DND-41 (cell line): ENCODE results near the gene AFF3.

Experiments used
- ATAC-seq: fragments of 200-7000 bp; cut with Tn5 transposase; 3 replicates; pipeline ENCODE4 v1.9.1; 2021; ENCODE audit warnings: low read depth; ENCODE audit not compliant: insufficient read depth
- DNase-seq: peaks from one replicate; pipeline ENCODE4 v3.0.0-alpha.2; 2020
- H2AFZ ChIP-seq: 2 replicates; pipeline ENCODE4 v1.6.0; 2012; ENCODE audit warnings: low read depth, low read length
- H3K27ac ChIP-seq: 2 replicates; pipeline ENCODE4 v1.5.1; 2012; ENCODE audit warnings: low read length, inconsistent platforms
- H3K27me3 ChIP-seq: fragments of 200-600 bp; sonication (generic); 2 replicates; pipeline ENCODE4 v1.6.0; 2012; ENCODE audit warnings: low read length, mild to moderate bottlenecking, inconsistent platforms; ENCODE audit not compliant: insufficient read depth, poor library complexity
- H3K36me3 ChIP-seq: 2 replicates; pipeline ENCODE4 v1.5.1; 2012; ENCODE audit warnings: low read length, inconsistent platforms; ENCODE audit not compliant: insufficient read depth
- H3K4me1 ChIP-seq: 2 replicates; pipeline ENCODE4 v1.5.1; 2012; ENCODE audit warnings: mild to moderate bottlenecking, low read length; ENCODE audit not compliant: insufficient read depth
- H3K4me2 ChIP-seq: 2 replicates; pipeline ENCODE4 v1.6.0; 2012; ENCODE audit warnings: mild to moderate bottlenecking, moderate library complexity, low read length, inconsistent platforms; ENCODE audit not compliant: insufficient read depth
- H3K4me3 ChIP-seq, 2 experiments: fragments of 200-600 bp in 1 of 2; shearing (Covaris generic) in 1 of 2; 2 replicates each; pipeline ENCODE4 v1.5.1; 2012 to 2016; ENCODE audit warnings: inconsistent platforms in 2 of 2, low read length in 2 of 2, mild to moderate bottlenecking in 2 of 2, low read depth in 1 of 2, moderate library complexity in 1 of 2
- H3K79me2 ChIP-seq: 2 replicates; pipeline ENCODE4 v1.6.0; 2012; ENCODE audit warnings: low read length, inconsistent platforms; ENCODE audit not compliant: insufficient read depth
- H3K9ac ChIP-seq: 2 replicates; pipeline ENCODE4 v1.6.0; 2012; ENCODE audit warnings: low read depth, mild to moderate bottlenecking, inconsistent platforms, low read length, moderate library complexity
- H3K9me3 ChIP-seq: 2 replicates; pipeline ENCODE4 v1.5.1; 2012; ENCODE audit warnings: low read length, moderate library complexity, mild to moderate bottlenecking, inconsistent platforms; ENCODE audit not compliant: insufficient read depth, severe bottlenecking
- H4K20me1 ChIP-seq: 2 replicates; pipeline ENCODE4 v1.6.0; 2012; ENCODE audit warnings: low read length; ENCODE audit not compliant: insufficient read depth
- CTCF ChIP-seq: IDR thresholded peaks from 2 replicates; pipeline ENCODE4 v1.5.1; 2012; ENCODE audit warnings: borderline replicate concordance, low read length, moderate library complexity, mild to moderate bottlenecking; ENCODE audit not compliant: poor library complexity, severe bottlenecking; ENCODE audit errors: extremely low read depth
- EZH2 ChIP-seq: IDR thresholded peaks from 3 replicates; pipeline ENCODE4 v1.6.1; 2012; ENCODE audit warnings: borderline replicate concordance, low read depth, mild to moderate bottlenecking, moderate library complexity, low read length, inconsistent platforms; ENCODE audit not compliant: severe bottlenecking

Gene AFF3

GRCh38 chr2:99597616-99598015 is 544.8 kb downstream of the AFF3 start:
- no peak for TF ChIP-seq CTCF
- no peak for TF ChIP-seq EZH2
- no peaks in the 10 kb centered on the region for H3K27me3 ChIP-seq
- H3K79me2 ChIP-seq = no peaks in the 10 kb centered on the region
- no peak overlapping the region for H2AFZ ChIP-seq
- DNase-seq = no peak
- peaks cover 8% of the 10 kb centered on the region; the same call in 1 of the 2 replicates for H3K36me3 ChIP-seq
- H3K4me2 ChIP-seq = no peak overlapping the region
- no peaks in the 10 kb centered on the region for H3K4me1 ChIP-seq
- no peak for ATAC-seq
- no peak overlapping the region for H3K9ac ChIP-seq
- no peaks in the 10 kb centered on the region for H4K20me1 ChIP-seq
- H3K27ac ChIP-seq = no peak overlapping the region
- no peak overlapping the region for H3K4me3 ChIP-seq
- no peaks in the 10 kb centered on the region for H3K9me3 ChIP-seq

- no peak for DNase-seq
These were observed 547.0 kb downstream of the AFF3 start for GRCh38 chr2:99595373-99595772.

GRCh38 chr2:99593692-99594427 is 548.5 kb downstream of the AFF3 start:
- peaks cover 8% of the 10 kb centered on the region; the same call in 1 of the 2 replicates for H3K36me3 ChIP-seq

More at GRCh38 chr2:99595373-99595772, 547.0 kb downstream of the AFF3 start:
- H3K27ac ChIP-seq = no peak overlapping the region
- H3K27me3 ChIP-seq = no peaks in the 10 kb centered on the region
- H2AFZ ChIP-seq = no peak overlapping the region
- ATAC-seq = no peak
- H3K9ac ChIP-seq = no peak overlapping the region
- H3K4me2 ChIP-seq = no peak overlapping the region
- H3K36me3 ChIP-seq = peaks cover 8% of the 10 kb centered on the region; the same call in 1 of the 2 replicates
- H3K9me3 ChIP-seq = no peaks in the 10 kb centered on the region
- TF ChIP-seq EZH2 (no peak), CTCF (no peak)
- H3K4me1 ChIP-seq = no peaks in the 10 kb centered on the region
- H3K4me3 ChIP-seq = no peak overlapping the region
- H4K20me1 ChIP-seq = no peaks in the 10 kb centered on the region
- H3K79me2 ChIP-seq = no peaks in the 10 kb centered on the region

More at GRCh38 chr2:99593692-99594427, 548.5 kb downstream of the AFF3 start:
- Histone ChIP-seq H3K4me2 (no peak overlapping the region), H3K79me2 (no peaks in the 10 kb centered on the region), H3K27me3 (no peaks in the 10 kb centered on the region), H2AFZ (no peak overlapping the region), H3K4me1 (no peaks in the 10 kb centered on the region), H3K27ac (no peak overlapping the region), H3K9ac (no peak overlapping the region), H3K9me3 (no peaks in the 10 kb centered on the region), H4K20me1 (no peaks in the 10 kb centered on the region), H3K4me3 (no peak overlapping the region)
- no peak for DNase-seq
- TF ChIP-seq CTCF = no peak
- TF ChIP-seq EZH2 = no peak
- ATAC-seq = no peak
